Muscle layer of duodenum (tissue), 2 donors: Measurements from ENCODE around the gene YIPF3.

Experiments used
- H3K27ac ChIP-seq: one replicate; pipeline ENCODE4 v1.7.0; 2013; ENCODE audit warnings: mild to moderate bottlenecking, low read length
- H3K27me3 ChIP-seq: one replicate; pipeline ENCODE4 v1.7.0; 2013; ENCODE audit warnings: low read depth, mild to moderate bottlenecking, control low read depth, low read length
- H3K36me3 ChIP-seq, 2 donors: one replicate each; pipeline ENCODE4 v1.7.0; 2013; ENCODE audit warnings: low read length in 2 of 2, control low read depth in 1 of 2, mild to moderate bottlenecking in 1 of 2; ENCODE audit not compliant: insufficient read depth in 2 of 2, control insufficient read depth in 1 of 2
- H3K4me1 ChIP-seq, 2 donors: one replicate each; pipeline ENCODE4 v1.7.0; 2013; ENCODE audit warnings: low read length in 2 of 2, mild to moderate bottlenecking in 2 of 2, control low read depth in 1 of 2, moderate library complexity in 1 of 2; ENCODE audit not compliant: insufficient read depth in 2 of 2, control insufficient read depth in 1 of 2
- H3K4me3 ChIP-seq, 2 donors: one replicate each; pipeline ENCODE4 v1.7.0; 2013; ENCODE audit warnings: low read length in 2 of 2, low read depth in 1 of 2, mild to moderate bottlenecking in 1 of 2
- H3K9me3 ChIP-seq, 2 donors: one replicate each; pipeline ENCODE4 v1.7.0; 2013; ENCODE audit warnings: low read length in 2 of 2, control low read depth in 1 of 2, mild to moderate bottlenecking in 1 of 2; ENCODE audit not compliant: control insufficient read depth in 1 of 2
- donor health status: healthy.

YIPF3 gene

GRCh38 chr6:43523284-43523683 is 6.6 kb upstream of the YIPF3 start:
- Histone ChIP-seq H3K27ac (no peak overlapping the region), H3K36me3 (peaks cover 77 to 89% of the 10 kb centered on the region in 2 donors), H3K4me1 (peaks cover under 1 to 6% of the 10 kb centered on the region in 2 donors), H3K27me3 (no peaks in the 10 kb centered on the region), H3K9me3 (no peaks in the 10 kb centered on the region), H3K4me3 (no peak overlapping the region)

GRCh38 chr6:43522547-43523261 is 6.0 kb upstream of the YIPF3 start:
- peaks cover 6 to 12% of the 10 kb centered on the region in 2 donors for H3K4me1 ChIP-seq
- H3K36me3 ChIP-seq = peaks cover 71 to 83% of the 10 kb centered on the region in 2 donors
- H3K4me3 ChIP-seq = no peak overlapping the region
- no peaks in the 10 kb centered on the region for H3K27me3 ChIP-seq
- H3K27ac ChIP-seq = no peak overlapping the region
- H3K9me3 ChIP-seq = no peaks in the 10 kb centered on the region

GRCh38 chr6:43521836-43522235 is 5.1 kb upstream of the YIPF3 start:
- H3K27me3 ChIP-seq = no peaks in the 10 kb centered on the region
- H3K4me3 ChIP-seq = no peak overlapping the region
- H3K36me3 ChIP-seq = peaks cover 66 to 74% of the 10 kb centered on the region in 2 donors
- no peaks in the 10 kb centered on the region for H3K9me3 ChIP-seq
- H3K4me1 ChIP-seq = peaks cover 7 to 15% of the 10 kb centered on the region in 2 donors
- no peak overlapping the region for H3K27ac ChIP-seq

- H3K4me1 ChIP-seq = peaks cover 15 to 26% of the 10 kb centered on the region in 2 donors
- H3K27me3 ChIP-seq = no peaks in the 10 kb centered on the region
- H3K4me3 ChIP-seq = no peak overlapping the region
- H3K36me3 ChIP-seq = peaks cover 52 to 57% of the 10 kb centered on the region in 2 donors
- H3K9me3 ChIP-seq = no peaks in the 10 kb centered on the region
- no peak overlapping the region for H3K27ac ChIP-seq
Measured at GRCh38 chr6:43520097-43520496, 3.4 kb upstream of the YIPF3 start.

GRCh38 chr6:43517505-43518357 is 1.0 kb upstream of the YIPF3 start:
- peaks cover 20 to 32% of the 10 kb centered on the region in 2 donors for H3K4me1 ChIP-seq
- H3K36me3 ChIP-seq = peaks cover 48 to 54% of the 10 kb centered on the region in 2 donors
- H3K9me3 ChIP-seq = no peaks in the 10 kb centered on the region
- peak overlapping the region; percentile 95 to 97 for H3K4me3 ChIP-seq
- H3K27me3 ChIP-seq = no peaks in the 10 kb centered on the region
- peak overlapping the region; percentile 93 for H3K27ac ChIP-seq

- Histone ChIP-seq H3K27ac (peak overlapping the region; percentile 93), H3K4me1 (peaks cover 20 to 35% of the 10 kb centered on the region in 2 donors), H3K9me3 (no peaks in the 10 kb centered on the region), H3K4me3 (peak overlapping the region; percentile 95 to 97), H3K36me3 (peaks cover 48 to 54% of the 10 kb centered on the region in 2 donors), H3K27me3 (no peaks in the 10 kb centered on the region)
Measured at GRCh38 chr6:43516367-43516696, 394 bp downstream of the YIPF3 start.

GRCh38 chr6:43515808-43516207 is 918 bp downstream of the YIPF3 start:
- peak overlapping the region; percentile 93 for H3K27ac ChIP-seq
- peaks cover 20 to 35% of the 10 kb centered on the region in 2 donors for H3K4me1 ChIP-seq
- H3K9me3 ChIP-seq = no peaks in the 10 kb centered on the region
- no peaks in the 10 kb centered on the region for H3K27me3 ChIP-seq
- H3K36me3 ChIP-seq = peaks cover 45 to 50% of the 10 kb centered on the region in 2 donors
- peak overlapping the region; percentile 95 to 97 for H3K4me3 ChIP-seq

- H3K4me3 ChIP-seq = no peak overlapping the region
- H3K27me3 ChIP-seq = peaks cover 11% of the 10 kb centered on the region
- H3K27ac ChIP-seq = no peak overlapping the region
- peaks cover 14 to 29% of the 10 kb centered on the region in 2 donors for H3K4me1 ChIP-seq
- H3K36me3 ChIP-seq = peaks cover 28 to 33% of the 10 kb centered on the region in 2 donors
- H3K9me3 ChIP-seq = no peaks in the 10 kb centered on the region
Measured at GRCh38 chr6:43511824-43512415, 4.8 kb downstream of the YIPF3 start.

GRCh38 chr6:43510827-43511163 is 5.9 kb downstream of the YIPF3 start:
- Histone ChIP-seq H3K36me3 (peaks cover 31 to 33% of the 10 kb centered on the region in 2 donors), H3K4me1 (peaks cover 10 to 27% of the 10 kb centered on the region in 2 donors), H3K27ac (peak overlapping the region; percentile 69), H3K9me3 (no peaks in the 10 kb centered on the region), H3K4me3 (peak overlapping the region; percentile 57 to 73), H3K27me3 (peaks cover 11% of the 10 kb centered on the region)

GRCh38 chr6:43509984-43510826 is 6.5 kb downstream of the YIPF3 start, which contains the start of gene LRRC73:
TSS of gene LRRC73 (minus strand) at chr6:43510346. CDS start at chr6:43509785, 561 bp downstream.
- Histone ChIP-seq H3K4me3 (peak within 1 kb of the TSS; percentile 57 to 73), H3K4me1 (peaks cover 5 to 21% of the 10 kb centered on the region in 2 donors), H3K9me3 (no peaks in the 10 kb centered on the region), H3K27ac (peak within 1 kb of the TSS; percentile 69), H3K36me3 (peaks cover 33 to 37% of the 10 kb centered on the region in 2 donors), H3K27me3 (peaks cover 11% of the 10 kb centered on the region)
